GM21737 (cell line): ENCODE results near the gene SLC16A9.

Experiments
- ATAC-seq: cut with Tn5 transposase; IDR thresholded peaks from one replicate; pipeline ENCODE4 v1.9.1; 2021; ENCODE audit warnings: mild to moderate bottlenecking, moderate library complexity; ENCODE audit not compliant: unreplicated experiment

Gene SLC16A9

DNA sequence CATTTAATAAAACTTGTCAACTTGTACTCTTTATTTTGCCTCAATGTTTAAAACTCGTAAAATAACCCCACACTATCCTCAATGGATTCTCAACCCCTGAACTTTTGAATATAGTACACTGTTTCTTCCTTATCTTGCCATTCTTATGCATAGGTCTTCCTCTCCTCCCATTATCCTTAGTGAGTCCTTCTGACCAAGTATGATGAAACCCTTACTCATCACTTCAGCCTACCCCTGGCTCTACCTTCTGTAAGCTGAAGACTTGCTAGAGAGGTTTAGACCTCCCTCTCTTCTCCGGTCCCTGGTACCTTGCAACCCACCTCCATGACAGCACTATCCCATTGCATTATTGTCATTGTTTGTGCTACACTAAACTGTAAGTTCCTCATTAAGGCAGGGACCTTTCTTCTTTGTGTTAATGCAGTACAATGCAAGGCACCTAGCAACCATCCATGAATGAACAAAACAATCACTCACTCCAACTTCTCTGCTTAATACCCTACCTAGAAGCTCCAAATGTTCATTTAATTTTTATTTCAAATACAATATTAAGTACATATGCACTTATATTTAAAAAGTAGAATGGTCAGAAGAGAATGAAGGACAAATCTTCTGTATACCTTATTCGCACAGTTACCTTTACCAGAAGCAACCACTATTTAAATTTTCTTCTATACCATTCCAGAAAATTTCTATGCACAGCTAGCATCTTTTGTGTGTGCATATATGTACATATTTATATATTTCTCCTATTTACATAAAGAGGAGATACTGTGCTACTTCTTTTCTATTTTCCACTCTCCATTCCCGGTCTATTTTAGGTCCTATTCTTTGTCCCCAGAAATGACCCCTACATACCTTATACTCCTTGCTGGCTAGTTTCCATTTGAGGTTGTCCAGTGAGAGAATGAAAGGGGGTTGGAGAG, 77.5 kb downstream of the SLC16A9 start:
- ATAC-seq: no peak

DNA sequence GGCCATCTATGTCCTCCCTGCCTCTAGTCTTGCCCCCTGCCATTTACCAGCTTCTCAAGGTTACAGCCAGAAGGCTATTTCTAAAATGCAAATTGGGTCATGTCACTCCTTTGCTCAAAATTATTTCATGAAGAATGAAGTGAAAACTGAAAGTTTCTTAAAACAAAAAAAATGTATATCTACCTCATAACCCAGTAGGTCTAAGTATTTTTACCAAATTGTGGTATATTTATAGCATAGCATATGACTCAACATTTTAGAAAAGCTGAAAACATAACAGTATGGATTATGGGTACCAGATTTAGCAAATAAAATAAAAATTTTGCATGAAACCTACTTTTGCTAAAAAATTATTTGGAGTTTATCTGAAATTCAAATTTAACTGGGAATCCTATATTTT, 78.4 kb downstream of the SLC16A9 start:
- ATAC-seq: no peak

DNA sequence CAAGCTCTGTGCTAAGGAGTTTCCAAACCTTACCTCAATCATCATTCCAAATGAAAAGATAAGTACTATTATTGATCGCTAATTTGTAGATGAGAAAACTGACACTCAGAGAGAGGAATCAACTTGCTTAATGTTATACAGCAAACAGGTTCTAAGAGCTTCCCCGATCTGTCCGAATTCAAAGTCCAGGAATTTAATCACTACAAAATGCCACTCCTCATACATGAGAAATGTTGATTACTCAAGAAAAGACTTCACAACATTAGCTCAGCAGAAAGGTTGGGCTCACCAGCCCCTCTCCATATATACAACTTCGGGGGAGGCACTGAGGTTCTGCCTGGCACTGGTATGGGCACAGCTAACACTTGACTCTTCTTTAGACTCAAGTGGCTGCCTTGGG, 80.7 kb downstream of the SLC16A9 start:
- ATAC-seq: no peak

DNA sequence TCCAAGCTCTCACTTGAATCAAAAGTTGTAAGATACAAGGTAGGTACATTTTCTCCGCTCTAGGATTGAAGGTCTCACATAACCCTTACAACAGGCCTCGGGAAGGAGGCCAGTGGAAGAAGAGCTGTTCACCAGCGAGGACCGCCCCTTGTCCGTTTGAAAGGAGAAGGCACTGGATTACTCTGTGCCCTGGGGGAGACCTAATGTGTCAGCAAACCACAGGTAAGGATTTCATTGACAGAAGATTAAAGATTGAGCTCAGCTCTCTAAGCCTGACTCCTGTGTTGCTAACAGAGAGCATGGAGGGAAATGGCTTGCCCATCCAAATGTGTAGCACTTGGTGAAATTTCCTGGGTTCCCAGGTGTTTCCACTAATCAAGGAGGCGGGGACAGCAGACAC, 81.2 kb downstream of the SLC16A9 start:
- no peak for ATAC-seq

DNA sequence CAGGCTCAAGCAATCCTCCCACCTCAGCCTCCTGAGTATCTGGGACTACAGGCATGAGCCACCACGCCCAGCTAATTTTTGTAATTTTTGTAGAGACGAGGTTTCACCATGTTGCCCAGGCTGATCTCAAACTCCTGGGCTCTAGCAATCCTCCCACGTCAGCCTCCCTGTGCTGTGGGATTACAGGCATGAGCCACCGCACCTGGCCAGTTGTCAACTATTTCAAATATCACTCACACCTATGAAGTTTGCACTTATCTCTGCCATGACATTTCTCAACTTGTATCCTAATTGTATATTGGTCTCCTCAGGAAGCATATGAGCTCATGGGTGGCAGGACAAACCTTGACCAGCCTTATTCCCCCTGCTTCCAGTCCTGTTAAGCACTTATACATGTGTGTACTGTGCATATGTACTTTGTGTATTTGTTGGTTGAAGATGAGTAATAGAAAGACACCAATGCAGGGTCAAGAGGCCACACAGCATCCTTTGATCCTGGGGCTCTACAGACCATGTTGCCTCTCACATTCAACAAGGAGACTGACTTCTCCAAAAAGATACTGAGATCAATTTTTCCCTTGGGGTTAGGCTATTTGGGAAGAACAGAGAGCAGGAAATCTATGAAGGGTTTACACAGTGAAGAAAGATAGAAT, 82.2 kb downstream of the SLC16A9 start:
- ATAC-seq: no peak

DNA sequence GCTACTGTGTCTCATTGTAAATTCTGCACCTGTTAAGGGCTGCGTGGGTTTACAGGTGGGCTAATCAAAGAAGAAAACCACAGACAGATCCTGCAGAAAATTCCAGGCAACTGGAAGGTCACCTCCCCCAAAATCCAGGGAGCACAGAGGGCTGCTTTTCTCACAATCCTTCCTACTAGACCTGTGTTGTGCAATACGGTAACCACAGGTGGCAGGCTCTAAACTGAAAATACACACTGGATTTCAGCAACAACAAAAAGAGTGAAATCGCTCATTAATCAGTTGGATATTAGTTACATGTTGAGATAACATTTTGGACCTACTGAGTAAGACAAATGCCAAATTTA, 83.2 kb downstream of the SLC16A9 start:
- ATAC-seq: no peak

DNA sequence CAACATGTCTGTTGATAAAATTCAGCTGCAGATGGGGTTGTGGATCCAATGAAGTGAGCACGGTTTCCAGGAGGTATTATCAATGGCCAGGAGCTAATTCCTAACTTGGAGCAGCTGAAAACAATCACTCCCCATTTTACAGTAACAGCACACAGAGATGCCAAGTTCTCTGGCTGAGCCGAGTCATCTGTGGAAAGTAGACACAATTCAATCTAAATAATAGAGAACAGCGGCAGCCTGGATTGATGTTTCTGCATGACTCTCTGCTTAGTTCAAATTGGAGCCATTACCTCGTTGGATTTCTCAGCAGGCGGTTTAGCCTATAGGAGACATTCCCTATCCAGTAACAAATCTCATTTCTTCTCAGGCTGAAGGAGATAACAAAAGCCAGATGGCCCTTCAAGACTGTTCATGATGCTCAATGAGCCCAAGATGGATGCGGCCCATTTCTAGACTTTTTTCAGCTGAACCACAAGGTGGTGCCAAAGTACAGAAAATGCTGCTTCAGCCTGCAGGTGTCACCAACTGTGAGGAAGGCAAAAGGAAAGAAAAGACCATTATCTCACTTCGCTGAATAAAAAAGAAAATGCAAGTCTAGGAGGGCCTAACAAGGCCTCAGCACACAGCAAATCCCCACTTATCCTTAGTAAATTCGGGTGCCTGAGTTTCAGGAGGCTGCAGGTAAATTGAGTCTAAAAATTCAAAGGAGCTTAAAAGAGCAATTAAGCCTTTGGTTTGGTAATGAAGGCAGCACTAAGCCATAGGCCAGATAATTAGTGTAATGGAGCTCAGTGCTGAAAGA, 83.7 kb downstream of the SLC16A9 start:
- peak; percentile 86 for ATAC-seq

DNA sequence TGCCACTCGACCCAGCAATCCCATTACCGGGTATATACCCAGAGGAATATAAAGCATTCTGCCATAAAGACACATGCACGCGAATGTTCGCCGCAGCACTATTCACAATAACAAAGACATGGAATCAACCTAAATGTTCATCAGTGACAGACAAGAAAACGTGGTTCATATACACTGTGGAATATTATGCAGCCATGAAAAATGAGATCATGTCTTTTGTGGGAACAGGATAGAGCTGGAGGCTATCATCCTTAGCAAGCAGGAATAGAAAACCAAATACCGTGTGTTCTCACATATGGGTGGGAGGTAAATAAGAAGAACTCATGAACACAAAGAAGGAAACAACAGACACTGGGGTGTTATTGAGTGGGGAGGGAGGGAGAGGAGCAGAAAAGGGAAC, 84.7 kb downstream of the SLC16A9 start:
- no peak for ATAC-seq

DNA sequence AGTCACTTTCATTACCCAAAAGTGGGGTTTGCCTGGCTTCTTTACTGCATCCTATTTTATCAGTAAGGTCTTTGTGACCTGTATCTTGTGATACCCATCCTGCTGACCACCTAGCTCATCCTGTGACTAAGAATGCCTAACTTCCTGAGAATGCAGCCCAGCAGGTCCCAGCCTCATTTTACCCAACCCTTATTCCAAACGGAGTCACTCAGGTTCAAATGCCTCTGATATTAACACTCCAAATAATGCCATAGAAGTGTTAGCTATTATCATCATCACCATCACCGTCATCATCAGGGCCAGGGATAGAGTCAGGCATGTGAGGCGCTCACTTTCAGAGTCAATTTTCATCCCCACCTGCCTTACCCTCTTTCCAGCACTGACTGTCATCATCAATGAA, 85.5 kb downstream of the SLC16A9 start:
- no peak for ATAC-seq

DNA sequence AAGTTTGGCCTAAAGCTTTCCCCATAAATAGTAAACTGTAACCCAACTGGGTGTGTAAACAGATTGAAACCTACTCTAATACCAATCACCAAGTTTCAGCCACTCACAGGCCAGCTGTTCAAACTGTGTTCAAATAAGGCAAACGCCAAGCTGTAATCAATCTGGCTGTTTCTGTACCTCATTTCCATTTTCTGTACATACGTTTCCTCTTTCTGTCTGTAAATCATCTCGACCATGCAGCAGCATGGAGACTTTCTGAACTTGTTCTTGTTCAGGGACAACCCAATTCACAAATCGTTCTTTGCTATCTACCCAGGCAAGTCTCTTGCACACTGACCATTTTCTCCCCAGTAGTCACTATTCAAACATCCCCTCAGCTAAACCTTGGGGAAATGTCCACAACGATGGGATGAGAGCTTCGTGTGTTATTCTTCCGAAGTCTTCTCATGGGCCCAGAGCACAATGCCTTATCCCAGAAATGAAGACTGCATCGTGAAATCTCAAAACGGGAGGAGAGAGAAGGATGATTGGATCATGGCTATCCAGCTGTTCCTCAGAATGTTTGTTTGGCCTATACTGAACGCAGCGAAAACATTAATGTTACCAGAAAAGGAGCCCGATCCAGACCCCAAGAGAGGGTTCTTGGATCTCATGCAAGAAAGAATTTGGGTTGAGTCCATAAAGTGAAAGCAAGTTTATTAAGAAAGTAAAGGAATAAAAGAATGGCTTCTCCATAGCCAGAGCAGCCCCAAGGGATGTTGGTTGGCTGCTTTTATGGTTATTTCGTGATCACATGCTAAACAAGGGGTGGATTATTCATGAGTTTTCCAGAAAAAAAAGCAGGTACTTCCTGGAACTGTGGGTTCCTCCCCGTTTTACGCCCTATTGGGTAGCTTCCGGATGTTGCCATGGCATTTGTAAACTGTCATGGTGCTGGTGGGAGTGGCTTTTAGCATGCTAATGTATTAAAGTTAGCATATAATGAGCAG, 86.2 kb downstream of the SLC16A9 start:
- no peak for ATAC-seq

DNA sequence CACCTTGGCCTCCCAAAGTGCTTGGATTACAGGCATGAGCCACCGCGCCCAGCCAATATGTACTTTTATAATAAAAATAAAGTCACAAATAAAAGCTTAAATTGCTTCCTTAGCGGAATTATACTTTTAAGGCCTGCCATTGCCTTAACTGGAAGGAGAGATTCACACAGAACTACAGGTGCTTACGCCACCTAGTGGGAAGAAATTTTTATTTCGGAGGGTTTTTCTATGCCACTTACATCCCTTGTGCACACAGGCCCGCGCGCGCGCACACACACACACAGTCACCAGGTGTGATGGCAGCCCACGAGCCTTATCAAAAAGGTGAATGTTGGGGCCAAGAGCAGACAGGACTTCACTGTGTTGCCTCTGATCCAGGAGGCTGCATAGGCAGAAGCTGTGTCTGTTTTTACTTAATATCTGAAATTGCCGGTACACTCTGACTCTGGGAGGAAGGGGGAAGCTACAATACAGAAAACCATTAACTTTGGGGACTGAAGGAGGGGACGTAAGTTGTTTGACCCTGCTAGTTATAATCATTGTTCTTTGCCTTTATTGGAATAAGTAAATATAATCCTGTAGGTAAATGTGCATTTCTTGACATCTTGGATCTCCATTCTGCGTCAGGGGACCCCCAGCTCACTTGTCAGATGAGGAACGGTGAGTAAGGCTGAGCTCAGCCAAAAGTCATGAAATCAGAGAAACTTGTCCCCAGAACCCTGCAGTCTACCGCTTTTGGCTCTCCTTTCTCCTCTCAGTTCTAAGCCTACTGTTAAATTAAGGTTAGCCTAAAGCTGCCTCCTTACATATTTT, 87.1 kb downstream of the SLC16A9 start:
- no peak for ATAC-seq

DNA sequence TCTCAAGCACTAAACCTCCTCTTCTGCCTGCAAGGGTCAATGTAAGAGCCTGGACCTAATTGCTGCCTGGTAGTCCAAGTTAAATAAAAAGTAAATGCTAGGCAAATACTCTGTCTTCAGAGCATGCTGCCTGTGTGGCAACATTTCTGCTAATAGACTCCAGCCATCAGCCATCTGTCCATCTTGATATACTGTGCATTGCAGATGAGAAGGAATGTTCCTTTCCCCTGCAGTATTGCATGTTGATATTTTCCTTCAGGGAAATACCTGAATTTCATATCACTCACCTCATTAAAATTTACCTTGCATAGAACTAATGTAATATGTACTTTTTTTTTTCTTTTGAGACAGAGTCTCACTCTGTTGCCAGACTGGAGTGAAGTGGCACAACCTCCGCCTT, 87.9 kb downstream of the SLC16A9 start:
- ATAC-seq: no peak

DNA sequence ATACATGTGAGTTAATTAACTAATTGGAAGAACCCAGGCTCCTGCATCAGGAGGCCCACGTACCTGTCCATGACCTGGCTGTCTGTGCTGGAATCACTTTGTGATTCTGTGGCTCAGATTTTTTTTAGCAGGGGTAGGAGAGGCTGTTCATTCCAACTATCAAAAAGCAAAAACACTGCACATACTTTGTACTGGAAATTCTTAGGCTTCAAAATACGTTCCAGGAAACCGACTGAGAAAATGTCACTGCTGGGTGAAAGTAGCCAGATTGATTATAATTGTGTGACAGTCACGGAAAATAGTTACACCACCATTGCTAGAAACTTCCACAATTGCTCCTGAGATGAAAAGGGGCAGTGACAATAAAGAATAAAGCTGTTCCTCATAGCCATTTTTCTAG, 91.0 kb downstream of the SLC16A9 start:
- no peak for ATAC-seq

DNA sequence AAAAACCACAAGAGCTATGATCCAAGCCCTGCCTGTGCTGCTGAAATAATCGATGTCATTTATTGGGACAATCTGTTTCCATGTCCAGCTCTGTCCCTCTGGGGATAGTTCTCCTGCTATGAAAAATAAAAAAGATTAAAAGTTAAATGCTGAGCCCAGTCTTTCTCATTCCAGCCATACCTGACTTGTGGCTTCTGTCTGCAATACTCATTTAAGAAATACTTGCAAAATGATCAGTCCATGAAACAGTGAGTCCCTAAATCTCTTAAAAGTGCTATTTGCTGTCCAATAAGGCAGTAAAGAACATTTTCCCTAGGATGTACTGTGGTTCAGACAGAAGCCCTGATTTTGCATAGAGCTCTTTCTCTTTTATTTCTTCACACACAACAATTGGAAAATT, 91.7 kb downstream of the SLC16A9 start:
- no peak for ATAC-seq

DNA sequence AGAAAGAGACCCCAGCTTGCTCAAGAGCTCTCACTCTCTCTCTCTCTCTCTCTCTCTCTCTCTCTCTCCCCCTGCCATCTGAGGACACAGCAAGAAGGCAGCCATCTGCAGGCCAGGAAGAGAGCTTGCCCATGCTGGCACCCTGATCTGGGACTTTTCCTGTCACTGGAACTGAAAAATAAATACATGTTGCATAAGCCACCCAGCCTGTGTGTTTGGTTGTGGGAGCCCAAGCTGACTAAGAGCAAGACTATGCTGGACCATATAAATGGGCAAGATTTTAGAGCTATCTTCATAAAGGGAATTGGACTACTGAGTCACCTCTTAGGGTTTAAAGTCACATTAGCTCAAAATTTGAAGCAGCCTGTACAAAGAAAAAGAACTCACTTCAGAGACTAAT, 98.6 kb downstream of the SLC16A9 start:
- no peak for ATAC-seq

DNA sequence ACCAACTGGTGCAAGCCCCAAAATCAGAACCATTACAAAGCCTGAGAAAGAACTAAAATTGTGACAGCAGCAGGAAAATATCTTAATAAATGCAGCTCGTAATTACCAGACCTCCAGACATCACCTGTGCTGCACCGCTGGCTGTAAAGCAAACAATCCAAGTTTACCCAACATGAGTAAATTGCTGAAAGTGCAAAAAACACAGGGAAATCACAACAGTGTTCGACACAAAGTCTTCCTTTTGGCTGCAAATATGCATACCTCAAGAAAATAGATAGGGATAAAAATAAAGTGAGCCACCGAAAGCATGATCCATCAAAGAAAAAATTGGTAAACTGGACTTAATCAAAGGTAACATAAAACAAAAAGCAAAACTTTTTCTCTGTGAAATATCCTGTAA, 101.7 kb downstream of the SLC16A9 start:
- ATAC-seq: no peak

DNA sequence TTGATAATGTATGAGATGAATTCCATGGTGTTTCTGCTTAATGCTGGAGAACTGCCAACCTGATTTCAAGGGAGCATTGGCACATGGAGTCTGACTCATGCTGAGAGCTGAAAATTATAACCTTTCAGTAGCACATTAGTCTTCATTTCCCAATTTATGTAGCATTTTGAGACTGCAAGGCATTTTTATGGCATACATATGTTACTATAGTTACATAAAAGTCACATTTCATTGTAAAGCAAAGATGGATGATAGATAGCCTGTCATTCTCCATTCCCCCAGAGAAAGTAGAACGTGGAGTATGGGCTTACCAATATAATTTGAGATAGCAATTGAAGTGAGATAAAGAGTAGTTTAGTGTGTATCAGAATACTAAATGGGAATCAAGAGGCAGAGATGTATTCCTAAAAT, 103.1 kb downstream of the SLC16A9 start:
- ATAC-seq: no peak

DNA sequence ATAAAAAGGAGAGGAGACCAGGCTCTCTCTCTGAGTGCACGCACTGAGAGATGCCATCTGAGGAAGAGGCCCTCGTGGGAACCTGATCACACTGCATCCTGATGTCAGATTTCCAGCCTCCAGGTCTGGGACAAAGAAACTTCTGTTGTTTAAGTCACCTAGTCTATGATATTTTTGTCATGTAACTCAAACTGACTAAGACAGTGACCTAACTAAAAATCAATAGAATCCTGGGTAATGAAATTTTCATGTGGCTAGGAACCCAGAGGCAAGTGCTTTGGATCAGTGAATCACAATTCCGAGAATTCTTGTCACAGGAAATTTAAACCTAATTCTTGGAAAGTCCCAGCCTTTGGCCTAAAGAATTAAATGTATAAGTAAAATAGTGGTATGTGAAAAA, 107.7 kb downstream of the SLC16A9 start:
- no peak for ATAC-seq
